ENCODE measurements around the gene C5. TPM values are rescaled to one million over a fixed set of nuclear protein-coding genes. Genes with fewer than 3 reads are reported as not detected.

C5 gene
- polyA plus RNA-seq, 3 donors: 14.0 to 17.5 (median 14.7) TPM

GRCh38 chr9:120915854-120916470 lies 134.1 kb downstream of the C5 start:
- DNase-seq (ENCODE audit: low read depth in 3 of 3, low spot score in 2 of 3): no peak

GRCh38 chr9:120914953-120915352 lies 135.1 kb downstream of the C5 start:
- no peak for DNase-seq (ENCODE audit: low read depth in 3 of 3, low spot score in 2 of 3)

DNA sequence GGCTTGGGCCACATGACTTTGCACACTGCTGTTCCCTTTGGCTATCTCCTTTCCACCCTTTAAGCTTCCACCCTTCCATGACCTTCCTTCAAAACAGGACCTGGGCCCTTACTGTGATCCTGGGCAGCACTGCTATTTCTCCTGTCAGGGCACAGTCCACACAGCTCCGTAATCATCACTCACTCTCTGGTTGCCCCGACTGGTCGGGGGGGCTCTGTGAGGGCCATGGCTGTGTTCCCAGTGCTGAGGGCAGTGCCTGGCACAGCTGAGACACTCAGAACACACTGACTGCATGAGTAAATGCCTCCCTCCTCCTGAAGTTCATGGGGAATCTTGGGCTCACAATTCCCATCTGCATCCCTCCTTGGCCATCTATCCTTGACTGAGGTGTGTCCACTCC lies 135.7 kb downstream of the C5 start:
- DNase-seq (ENCODE audit: low read depth in 3 of 3, low spot score in 2 of 3): no peak

GRCh38 chr9:120913647-120914264 lies 136.3 kb downstream of the C5 start:
- DNase-seq (ENCODE audit: low read depth in 3 of 3, low spot score in 2 of 3): no peak

DNA sequence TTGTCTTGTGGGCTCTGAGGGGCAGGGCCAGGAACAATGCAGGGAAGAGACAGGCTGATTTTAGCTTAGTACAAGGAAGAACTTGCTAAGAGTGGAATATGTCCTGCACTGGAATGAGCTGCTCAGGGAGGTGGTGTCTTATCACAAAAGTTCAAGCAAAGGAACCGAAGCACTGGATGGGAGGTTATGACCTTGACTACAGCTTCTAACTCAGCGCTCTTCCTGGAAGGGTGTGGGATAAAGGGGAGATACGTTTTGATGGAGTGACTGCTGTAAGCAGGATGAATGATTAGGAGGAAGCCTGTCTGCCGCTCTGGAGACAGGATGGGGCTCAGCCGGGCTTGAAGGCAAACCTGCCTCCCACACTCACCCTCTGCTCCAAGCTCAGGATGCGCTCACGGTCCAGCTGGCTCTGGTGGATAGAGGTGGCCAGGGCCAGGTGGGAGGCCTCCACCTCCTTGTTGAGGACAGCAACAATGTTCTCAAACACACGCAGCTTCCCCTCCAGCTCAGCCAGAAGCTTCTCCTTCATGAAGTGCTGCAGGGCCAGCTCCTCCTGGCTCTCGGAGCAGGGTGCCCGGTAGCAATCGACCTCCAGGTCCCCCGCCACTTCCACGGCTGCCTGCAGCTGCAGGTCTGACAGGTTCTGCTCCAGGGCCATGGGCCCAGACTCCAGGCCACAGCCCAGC lies 137.0 kb downstream of the C5 start:
- no peak for DNase-seq (ENCODE audit: low read depth in 3 of 3, low spot score in 2 of 3)

- DNase-seq (ENCODE audit: low read depth in 3 of 3, low spot score in 2 of 3): no peak
These were observed 138.7 kb downstream of the C5 start for GRCh38 chr9:120911295-120911837.

DNA sequence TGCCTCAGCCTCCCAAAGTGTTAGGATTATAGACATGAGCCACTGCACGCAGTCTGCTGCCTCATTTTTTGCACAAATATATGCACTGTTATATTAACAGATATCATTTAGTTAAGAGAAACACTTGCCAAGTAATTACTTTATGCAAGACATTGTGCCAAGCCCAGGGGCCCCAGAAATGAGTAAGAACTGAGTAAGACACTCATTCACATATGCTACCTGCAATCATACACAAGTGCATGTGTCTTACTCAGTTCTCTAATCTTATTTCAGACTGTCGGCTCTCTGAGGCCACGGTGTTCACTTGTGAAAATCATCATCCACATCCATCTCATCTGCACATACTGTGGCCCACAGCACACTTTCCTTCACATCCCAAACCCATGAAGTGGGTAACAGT lies 139.4 kb downstream of the C5 start:
- DNase-seq (ENCODE audit: low read depth in 3 of 3, low spot score in 2 of 3): no peak

GRCh38 chr9:120909904-120910303 lies 140.2 kb downstream of the C5 start:
- no peak for DNase-seq (ENCODE audit: low read depth in 3 of 3, low spot score in 2 of 3)

GRCh38 chr9:120905315-120906164 lies 144.5 kb downstream of the C5 start:
- no peak for DNase-seq (ENCODE audit: low read depth in 3 of 3, low spot score in 2 of 3)

GRCh38 chr9:120904978-120905301 lies 145.1 kb downstream of the C5 start:
- no peak for DNase-seq (ENCODE audit: low read depth in 3 of 3, low spot score in 2 of 3)

DNA sequence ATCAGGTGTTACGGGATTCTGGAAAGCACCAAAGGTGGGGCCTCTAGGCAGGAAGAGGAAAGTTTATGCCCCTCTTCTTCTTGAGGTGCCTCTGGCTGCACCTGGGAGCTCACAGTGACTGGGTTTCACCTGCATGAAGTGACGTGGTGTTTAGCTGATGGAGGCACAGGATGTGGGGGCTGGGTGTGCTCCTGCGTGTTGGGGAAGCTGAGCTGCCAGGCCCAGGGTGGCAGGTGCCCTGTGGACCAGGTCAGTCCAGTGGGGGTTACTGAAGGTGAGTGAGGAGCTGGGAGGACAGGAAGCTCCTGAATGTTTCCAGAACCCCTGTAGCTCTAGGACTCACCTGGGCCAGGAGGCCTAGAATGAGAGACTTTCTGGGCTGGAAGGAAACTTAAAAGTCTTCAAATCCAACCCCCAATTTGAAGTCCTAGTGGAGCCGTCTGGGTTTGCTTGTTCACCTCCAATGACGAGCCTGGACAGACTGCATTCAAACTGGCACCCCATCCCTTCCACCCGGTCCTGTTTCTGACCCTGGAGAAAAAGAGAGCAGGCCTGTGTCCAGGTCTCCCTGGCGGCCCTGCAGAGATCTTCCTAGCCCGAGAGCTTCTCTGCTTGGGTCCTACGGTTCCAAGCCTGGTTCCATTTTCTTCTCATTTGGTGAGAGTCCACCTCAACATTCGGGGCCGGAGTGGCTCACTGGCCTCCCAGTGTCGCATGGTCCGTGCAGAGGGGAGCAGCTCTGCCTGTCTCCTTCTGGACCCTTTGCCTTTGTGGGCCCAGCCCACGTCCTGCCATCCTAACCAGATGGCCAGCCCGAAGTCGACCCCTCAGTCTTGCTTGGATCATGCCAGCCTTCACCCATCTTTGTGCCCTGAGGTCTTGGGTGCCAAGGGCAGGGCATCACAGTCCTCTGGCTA lies 145.8 kb downstream of the C5 start:
- DNase-seq (ENCODE audit: low read depth in 3 of 3, low spot score in 2 of 3): no peak

GRCh38 chr9:120902569-120903535 lies 147.2 kb downstream of the C5 start:
- no peak for DNase-seq (ENCODE audit: low read depth in 3 of 3, low spot score in 2 of 3)

Other genes starting within 250 kb of the C5 start
- 10 to 100 TPM; 27.8 to 33.2 (median 31.7) TPM for gene PSMD5, start 207.4 kb downstream of the C5 start, polyA plus RNA-seq (ENCODE audit: insufficient read length in 3 of 3)
- gene PHF19, start 173.1 kb downstream of the C5 start, polyA plus RNA-seq (ENCODE audit: insufficient read length in 3 of 3): 10 to 100 TPM; 28.5 to 32.4 (median 32.4) TPM
- 1 to 10 TPM; 4.1 to 5.4 (median 4.5) TPM for gene TRAF1, start 123.5 kb downstream of the C5 start, polyA plus RNA-seq (ENCODE audit: insufficient read length in 3 of 3)
- 10 to 100 TPM; 27.2 to 37.4 (median 31.1) TPM for gene CNTRL, start 24.7 kb upstream of the C5 start, polyA plus RNA-seq (ENCODE audit: insufficient read length in 3 of 3)
- gene RAB14, start 151.6 kb upstream of the C5 start, polyA plus RNA-seq (ENCODE audit: insufficient read length in 3 of 3): 100 to 1,000 TPM; 108 to 111 (median 110) TPM
- 100 to 1,000 TPM; 144 to 177 (median 171) TPM for gene GSN, start 217.9 kb upstream of the C5 start, polyA plus RNA-seq (ENCODE audit: insufficient read length in 3 of 3)

Data from right renal cortex interstitium (tissue), 3 donors.